Fibroblast of skin of right quadriceps (primary cell): ENCODE results near the gene PTPN18.

Experiments used
- DNase-seq: peaks from one replicate; pipeline ENCODE4 v3.0.0-alpha.2; 2013

PTPN18 gene

DNA sequence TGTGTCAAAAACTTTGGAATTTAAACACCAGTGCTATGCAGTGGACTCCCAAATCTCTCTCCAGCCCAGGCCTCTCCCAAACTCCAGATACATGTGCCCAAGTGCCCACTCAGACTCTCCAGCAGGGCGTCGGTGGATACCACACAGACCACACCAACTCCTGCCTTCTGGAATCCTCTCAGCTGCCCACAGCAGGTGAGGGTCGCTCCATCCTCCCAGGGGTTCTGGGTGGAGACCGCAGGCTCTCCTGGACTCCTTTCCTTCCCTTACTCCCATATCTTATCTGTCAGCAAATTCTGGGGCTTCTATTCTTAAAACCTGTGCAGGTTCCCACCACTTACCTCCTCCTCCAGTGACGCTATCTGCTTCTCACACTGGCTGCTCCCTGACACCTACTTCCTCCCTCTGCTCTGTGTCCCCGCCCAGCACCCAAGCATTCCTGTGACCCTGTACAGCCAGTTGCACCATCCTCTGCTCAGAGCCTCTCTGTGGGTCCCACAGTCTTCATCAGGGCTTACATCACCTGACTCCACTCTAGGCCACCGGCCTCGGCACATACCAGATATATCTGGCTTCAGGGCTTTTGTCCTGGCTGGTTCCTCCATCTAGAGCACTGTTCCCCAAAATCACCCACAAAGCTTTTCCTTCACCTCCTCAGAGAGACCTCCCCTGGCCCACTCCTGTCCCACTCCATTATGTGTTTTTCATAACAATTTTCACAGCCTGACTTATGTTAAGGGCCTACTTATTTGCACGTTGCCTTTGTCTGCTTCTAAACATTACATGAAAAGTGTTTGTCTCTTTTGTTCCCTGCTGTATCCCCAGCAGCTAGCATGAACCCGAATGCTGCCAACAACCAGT lies 15.7 kb upstream of the PTPN18 start:
- DNase-seq: no peak

DNA sequence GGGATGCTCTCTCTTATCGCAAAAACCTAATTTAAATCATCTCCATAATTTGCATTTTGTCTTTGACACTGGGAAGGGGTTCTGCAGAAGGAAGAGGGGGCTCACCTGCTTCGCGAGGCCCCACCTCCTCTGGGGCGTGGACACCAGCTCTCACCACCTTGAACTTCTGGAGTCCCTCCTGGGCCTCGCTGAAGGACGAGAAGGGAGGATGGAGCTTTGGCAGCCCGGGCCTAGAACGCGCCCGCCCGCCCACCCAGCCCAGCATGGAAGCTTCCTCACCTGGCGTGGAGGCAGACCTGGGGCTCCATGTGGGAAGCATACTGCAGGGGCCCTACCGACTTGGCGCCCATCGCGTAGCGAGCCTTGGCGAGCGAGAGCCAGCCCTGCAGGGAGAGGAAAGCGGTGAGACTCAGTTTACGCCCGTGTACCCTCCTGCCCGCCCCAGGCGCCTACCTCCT lies 14.3 kb upstream of the PTPN18 start:
- no peak for DNase-seq

GRCh38 chr2:130342020-130342532 lies 13.8 kb upstream of the PTPN18 start:
- peak; percentile 92 for DNase-seq

GRCh38 chr2:130342533-130343275 lies 13.2 kb upstream of the PTPN18 start, which contains the start of gene IMP4:
IMP4 (plus strand) TSS chr2:130342897; CDS start chr2:130342933, 36 bp downstream.
- peak; percentile 99 for DNase-seq

DNA sequence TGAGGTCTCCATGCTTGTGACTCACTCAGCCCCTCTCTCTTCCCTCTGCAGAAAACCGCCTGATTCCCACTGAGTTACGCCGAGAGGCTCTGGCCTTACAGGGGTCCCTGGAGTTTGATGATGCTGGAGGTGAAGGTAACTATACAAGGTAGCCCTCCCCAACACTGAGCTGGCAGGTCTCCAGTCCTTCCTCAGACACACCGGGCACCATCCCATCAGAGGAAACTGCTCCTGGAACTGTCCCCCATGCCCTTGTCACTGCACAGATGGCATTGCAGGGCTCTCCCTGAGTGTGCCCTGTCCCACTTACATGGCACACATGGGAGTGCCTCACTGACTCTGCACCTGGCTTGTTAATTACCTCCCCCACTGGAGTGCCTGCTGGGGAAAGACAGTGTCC lies 11.3 kb upstream of the PTPN18 start:
- DNase-seq: no peak

DNA sequence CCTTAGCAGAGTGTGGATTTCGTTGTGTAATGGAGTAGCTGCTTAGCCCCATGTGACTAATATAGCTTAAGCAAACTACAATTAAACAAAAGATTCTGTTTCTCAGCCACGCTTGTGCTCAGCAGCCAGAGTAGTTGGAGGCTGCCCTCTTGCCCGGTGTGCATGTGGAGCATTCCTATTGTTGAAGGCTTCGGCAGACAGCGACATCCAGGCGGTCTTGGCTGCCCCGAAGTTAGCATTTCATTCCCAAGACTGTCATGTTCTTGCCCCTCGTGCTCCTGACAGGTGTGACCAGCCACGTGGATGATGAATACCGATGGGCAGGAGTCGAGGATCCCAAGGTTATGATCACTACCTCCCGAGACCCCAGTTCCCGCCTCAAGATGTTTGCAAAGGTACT lies 10.8 kb upstream of the PTPN18 start:
- no peak for DNase-seq

DNA sequence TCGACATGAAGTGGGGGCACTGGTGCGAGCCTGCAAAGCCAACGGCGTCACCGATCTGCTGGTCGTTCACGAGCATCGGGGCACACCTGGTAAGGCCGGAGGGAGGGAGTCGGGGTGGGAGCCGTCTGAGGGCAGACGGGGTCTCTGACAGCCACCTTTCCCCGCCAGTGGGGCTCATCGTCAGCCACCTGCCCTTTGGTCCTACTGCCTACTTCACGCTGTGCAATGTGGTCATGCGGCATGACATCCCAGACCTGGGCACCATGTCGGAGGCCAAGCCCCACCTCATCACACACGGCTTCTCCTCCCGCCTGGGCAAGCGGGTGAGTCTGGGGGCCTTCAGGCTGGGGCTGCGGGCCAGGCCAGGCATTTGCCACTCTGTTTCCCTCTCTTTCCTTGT lies 10.2 kb upstream of the PTPN18 start:
- no peak for DNase-seq

- no peak for DNase-seq
Measured at GRCh38 chr2:130346041-130346740, 9.7 kb upstream of the PTPN18 start.

DNA sequence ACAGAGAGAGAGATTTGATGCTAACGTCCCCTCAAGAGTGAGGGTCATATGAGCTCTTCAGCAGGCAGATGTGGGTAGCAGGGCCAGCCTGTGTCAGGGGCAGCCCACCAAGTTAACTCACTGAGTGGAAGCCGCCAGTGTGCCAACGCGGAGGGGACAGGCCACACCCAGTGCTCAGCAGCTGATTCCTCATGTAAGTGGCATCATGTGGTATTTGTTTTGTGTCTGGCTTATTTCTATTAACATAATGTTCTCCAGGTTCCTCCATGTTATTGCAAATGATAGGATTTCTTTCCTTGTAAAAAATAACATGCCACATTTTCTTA lies 9.2 kb upstream of the PTPN18 start:
- DNase-seq: no peak

- DNase-seq: no peak
Measured at GRCh38 chr2:130347220-130347925, 8.5 kb upstream of the PTPN18 start.

- no peak for DNase-seq
Measured at GRCh38 chr2:130349174-130349573, 6.7 kb upstream of the PTPN18 start.

DNA sequence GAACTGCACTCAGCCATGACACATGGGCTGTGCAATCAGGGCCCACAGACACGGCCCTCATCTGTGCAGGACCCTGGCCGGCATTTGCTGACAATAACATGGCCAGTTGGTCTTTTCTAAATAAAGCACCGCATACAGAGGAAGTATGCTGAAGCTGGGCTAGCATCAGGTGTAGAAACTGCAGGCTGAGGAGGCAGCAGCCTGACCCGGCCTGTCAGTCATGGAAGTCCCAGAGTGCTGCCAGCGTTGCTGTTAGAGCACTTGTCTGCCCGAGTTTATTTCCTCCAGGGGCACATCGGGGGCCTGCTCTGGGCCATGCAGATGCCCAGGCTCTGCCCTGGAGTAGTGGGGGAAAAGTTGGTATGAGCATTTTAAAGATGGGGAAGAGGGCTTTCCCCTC lies 4.1 kb upstream of the PTPN18 start:
- DNase-seq: no peak

- no peak for DNase-seq
Measured at GRCh38 chr2:130352237-130352636, 3.6 kb upstream of the PTPN18 start.

- no peak for DNase-seq
Measured at GRCh38 chr2:130353291-130354138, 2.3 kb upstream of the PTPN18 start.

DNA sequence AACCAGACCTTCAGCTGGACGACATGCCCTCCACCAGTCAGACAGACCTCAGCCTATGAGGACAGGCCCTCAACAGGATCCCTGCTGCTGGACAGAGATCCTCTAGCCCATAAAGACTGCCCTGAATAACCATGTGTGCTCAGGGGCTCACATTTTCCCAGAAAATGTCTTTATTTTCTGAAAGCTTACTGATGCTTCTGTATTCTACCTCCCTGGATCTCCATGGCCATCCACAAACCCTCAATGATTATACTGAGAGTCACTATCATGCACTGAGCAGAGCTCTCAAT lies 1.8 kb upstream of the PTPN18 start:
- DNase-seq: no peak

DNA sequence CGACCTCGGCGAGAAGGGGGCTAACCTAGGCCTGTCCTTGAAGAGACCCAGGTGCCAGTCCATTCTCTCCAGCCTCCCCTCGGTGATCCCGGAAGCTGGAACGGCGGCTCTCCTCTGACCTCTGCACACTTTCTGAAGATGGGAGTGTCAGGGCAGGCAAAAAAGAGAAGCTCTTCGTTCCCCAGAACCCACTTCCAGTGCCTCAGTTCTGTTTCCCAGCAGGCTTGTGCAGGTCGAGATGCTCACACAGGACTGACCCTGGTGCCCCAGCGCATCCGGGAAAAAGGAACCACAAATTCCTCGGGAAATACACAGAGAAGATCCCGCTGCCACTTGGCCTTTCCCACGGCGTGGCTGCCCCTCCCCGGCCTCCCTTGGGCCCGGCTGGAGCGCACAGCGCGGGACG lies 681 bp upstream of the PTPN18 start:
- DNase-seq: no peak

- no peak for DNase-seq
Measured at GRCh38 chr2:130357864-130358263, 2.0 kb downstream of the PTPN18 start.

DNA sequence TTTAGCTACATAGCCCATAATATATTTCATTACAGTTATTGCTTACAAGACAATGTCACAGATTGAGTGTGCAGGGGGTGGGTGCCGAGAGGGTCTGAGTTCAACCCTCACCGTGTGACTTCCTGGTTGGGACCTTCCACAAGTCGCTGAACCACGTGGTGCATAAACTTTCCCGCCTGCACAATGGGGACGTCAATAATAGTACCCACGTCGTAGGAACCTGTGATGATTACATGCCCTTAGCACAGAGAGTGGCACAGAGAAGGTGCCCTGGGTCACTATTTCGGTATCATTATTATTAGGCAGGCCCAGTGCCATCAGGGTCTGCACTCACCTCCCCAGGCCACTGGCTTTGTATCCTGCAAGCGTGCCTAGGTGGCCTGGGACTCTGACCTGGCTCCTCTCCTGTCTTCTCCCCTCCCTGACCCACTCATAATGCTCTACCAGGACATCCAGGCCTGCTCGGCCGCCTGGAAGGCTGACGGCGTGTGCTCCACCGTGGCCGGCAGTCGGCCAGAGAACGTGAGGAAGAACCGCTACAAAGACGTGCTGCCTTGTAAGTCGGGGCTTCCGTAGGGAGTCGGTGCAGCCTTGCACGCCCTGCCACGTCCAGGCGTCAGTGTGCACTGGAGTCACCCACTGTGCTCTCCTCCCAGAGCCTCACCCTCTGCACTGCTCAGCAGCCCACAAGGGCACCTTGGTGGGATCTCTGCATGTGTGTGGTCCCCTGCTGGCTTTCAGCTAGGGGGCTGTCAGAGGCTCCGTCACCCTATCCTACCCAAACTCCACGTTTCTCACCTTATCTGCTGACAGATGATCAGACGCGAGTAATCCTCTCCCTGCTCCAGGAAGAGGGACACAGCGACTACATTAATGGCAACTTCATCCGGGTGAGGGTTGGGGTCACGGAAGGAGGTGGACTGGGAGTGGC lies 2.8 kb downstream of the PTPN18 start:
- DNase-seq: no peak

DNA sequence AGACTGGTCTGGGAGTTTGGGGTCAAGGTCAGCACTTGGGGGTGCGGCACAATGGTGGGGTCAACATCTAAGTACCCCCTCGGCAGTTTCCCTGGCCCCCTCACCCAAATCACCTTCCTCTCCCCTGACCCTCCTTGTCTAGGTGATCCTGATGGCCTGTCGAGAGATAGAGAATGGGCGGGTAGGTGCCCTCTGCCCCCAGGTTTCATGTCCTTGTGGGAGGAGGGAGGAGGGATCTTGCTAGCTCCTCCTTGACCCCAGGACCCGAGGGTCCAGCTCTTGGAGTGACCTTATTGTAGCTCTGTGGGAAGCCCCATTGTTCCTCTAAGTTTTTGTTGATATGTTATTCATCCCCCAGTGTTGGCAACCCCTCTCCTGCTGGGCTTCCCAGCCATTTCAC lies 3.6 kb downstream of the PTPN18 start:
- no peak for DNase-seq

GRCh38 chr2:130363479-130363878 lies 7.6 kb downstream of the PTPN18 start:
- DNase-seq: no peak

- DNase-seq: no peak
Measured at GRCh38 chr2:130365075-130365474, 9.2 kb downstream of the PTPN18 start.
